ENCODE measurements around the gene JPH4.

GRCh38 chr14:23572836-23573235, 5.8 kb downstream of the JPH4 start:
- no peak for TF ChIP-seq CTCF (conservative IDR thresholded peaks at IDR 0.05; ENCODE audit: low read depth, low read length)
- no peak for TF ChIP-seq EZH2 (IDR thresholded peaks at IDR 0.05; ENCODE audit: borderline replicate concordance, low read depth, low read length, poor library complexity, severe bottlenecking)

Measured in A673 (cell line).